GOT3 (cell line): Measurements from ENCODE around the gene ACP3.

ENCODE experiments used
- DNase-seq: peaks from one replicate; lab custom pipeline; 2025; ENCODE audit warnings: mixed read lengths; lab: John Stamatoyannopoulos, UW

The ACP3 gene

GRCh38 chr3:132318451-132318850 is 1.2 kb downstream of the ACP3 start:
- no peak for DNase-seq

DNA sequence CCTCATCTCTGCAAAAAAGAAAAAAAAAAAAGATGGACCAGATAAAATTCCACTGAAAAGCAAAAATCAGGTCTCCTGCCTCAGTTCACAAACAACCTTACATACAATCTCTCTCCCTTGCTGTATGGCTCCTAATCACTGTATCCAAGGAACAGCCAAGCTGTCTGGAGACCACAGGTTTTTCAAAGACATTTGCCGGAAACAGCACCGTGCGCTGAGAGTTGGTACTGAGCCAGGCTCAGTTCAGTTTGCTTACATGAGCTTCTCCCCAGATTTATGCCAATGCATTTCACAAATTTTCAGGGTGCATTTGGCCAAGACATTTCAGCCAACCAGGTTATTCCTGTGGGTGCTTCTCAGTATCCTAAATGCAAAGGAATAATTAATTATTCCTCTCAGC is 4.1 kb downstream of the ACP3 start:
- no peak for DNase-seq

DNA sequence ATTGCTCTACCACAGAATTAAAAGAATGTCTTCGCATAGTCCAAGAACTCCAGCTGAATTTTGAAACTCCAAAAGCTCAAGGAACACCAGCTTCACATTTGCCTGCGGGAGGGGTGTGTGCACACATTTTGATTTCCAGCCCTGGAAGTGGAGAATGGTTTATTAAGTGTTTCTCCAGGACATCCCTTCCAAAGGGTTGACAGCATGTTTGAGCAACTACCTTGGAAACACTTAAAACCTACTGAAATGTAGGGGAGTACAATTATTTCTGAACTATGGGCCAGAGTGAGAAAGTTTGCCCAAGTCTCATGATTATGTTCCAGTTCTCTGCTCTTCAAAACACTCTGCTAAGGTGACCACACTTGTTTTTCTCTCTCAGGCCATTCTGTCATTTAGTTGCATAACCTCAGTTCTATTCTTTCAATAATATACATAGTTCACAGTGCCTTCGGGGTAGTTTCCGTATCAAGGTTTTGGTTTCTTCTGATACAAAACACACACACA is 7.9 kb downstream of the ACP3 start:
- DNase-seq, result no peak

GRCh38 chr3:132325634-132326033 is 8.4 kb downstream of the ACP3 start:
- DNase-seq, result no peak

- no peak for DNase-seq
Observed at GRCh38 chr3:132326251-132326650, 9.0 kb downstream of the ACP3 start.

DNA sequence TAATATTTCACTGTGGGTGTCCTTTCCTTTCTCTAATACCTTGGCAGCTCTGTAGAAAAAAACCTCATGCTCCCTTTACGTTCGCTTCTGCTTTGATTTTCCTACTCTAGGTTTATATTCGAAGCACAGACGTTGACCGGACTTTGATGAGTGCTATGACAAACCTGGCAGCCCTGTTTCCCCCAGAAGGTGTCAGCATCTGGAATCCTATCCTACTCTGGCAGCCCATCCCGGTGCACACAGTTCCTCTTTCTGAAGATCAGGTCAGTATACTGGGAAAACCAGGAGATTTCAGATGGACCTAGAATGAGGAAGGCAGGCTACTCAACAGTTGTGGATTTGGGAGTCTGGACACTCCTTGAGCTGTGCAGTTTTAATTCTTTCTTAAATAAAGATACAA is 14.9 kb downstream of the ACP3 start:
- DNase-seq, result no peak

GRCh38 chr3:132332508-132332907 is 15.3 kb downstream of the ACP3 start:
- no peak for DNase-seq

GRCh38 chr3:132341746-132342145 is 24.5 kb downstream of the ACP3 start:
- DNase-seq, result no peak

DNA sequence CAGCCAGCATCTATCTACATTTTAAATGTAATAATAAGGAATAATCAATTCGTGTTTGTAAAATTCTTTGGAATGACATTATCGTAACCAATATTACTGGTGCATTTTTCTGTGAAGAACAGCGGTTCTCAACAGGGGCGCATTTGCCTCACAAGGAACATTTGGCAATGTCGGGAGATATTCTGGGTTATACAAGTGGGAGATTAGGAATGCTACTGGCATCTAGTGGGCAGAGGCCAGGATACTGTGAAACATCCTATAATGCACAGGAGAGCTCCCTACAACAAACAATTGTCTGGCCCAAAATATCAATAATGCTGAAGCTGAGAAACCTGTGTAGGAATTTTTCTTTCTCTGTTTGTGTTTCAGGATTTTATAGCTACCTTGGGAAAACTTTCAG is 25.0 kb downstream of the ACP3 start:
- DNase-seq, result no peak

- DNase-seq, result no peak
Observed at GRCh38 chr3:132342610-132343009, 25.4 kb downstream of the ACP3 start.

GRCh38 chr3:132343018-132343612 is 25.9 kb downstream of the ACP3 start:
- no peak for DNase-seq

GRCh38 chr3:132344666-132345280 is 27.6 kb downstream of the ACP3 start:
- DNase-seq, result no peak

DNA sequence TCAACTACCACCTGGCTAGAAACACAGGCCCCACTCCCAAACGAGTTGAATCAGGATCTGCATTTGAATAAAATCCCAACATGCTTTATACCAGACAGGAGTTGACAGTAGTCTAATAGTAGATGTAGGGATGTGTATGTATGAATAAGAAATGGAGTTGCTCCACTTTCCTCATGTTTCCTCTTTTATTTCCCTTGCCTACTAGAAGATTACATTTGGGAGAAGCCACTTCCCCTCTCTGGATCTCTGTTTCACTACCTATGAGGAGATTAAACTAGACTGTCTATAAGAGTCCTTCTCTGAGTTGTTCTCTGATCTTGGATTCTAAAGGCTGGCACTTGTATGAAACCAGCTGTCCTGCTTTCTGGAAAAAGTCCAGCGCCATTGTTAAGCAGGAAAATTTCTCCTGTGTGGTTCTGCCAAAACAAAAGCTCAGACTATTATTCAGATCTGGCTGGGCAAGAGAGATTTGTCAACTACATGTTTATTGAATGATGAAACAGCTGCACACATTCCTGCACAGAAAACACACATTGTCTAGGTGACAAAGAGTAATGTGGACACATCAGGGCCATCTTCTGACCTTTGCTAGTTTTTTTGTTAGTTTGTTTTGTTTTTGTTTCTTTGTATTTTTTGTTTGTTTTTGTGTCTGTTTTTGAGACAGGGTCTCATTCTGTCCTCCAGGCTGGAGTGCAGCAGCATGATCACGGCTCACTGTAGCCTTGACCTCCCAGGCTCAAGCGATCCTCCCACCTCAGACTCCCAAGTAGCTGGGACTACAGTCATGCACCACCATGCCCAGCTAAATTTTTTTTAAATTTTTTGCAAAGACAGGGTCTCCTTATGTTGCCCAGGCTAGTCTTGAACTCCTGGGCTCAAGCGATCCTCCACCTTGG is 29.9 kb downstream of the ACP3 start:
- DNase-seq, result no peak

- no peak for DNase-seq
Observed at GRCh38 chr3:132347811-132348210, 30.6 kb downstream of the ACP3 start.

DNA sequence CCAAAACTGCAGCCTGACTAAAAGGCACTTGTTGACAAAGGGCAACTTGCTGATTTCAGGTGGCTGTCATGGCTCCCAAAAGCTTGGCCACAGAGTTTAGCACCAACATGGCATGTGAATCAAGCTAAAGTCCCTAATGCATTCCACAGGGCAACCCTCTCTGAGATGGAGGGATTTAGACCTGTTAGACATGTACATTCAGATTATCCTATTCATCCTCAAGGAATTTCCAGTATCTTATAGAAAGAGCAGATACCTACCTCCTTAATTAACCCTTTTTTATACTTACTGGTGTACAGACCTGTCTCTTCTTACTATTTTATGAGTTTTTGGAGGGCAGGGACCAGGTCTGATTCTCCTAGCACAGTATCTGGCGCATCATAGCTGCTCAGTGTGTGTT is 31.3 kb downstream of the ACP3 start:
- DNase-seq, result no peak

DNA sequence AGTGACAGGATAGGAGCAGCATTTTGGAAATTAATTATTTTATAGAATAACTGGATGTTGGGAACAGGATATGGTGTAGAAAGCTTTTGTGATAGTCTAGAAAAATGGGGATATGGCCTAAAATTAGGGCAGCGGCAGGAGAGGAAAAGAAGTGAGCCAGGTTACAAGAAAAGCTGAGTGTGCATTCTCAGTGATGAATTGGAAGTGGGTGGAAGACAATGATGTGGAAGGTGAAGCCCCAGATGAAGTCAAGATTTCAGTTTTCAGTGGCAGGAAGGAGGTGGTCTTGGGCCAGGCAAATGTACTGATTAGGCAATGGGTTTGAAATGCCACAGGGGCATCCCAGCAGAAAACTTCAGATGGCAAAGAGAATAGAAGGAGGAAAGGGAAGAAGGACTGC is 33.6 kb downstream of the ACP3 start:
- no peak for DNase-seq

GRCh38 chr3:132351222-132351806 is 34.1 kb downstream of the ACP3 start:
- DNase-seq, result no peak

GRCh38 chr3:132352556-132353143 is 35.4 kb downstream of the ACP3 start:
- DNase-seq, result no peak

- DNase-seq, result no peak
Observed at GRCh38 chr3:132354916-132355702, 37.9 kb downstream of the ACP3 start.

GRCh38 chr3:132356568-132356967 is 39.4 kb downstream of the ACP3 start:
- no peak for DNase-seq

DNA sequence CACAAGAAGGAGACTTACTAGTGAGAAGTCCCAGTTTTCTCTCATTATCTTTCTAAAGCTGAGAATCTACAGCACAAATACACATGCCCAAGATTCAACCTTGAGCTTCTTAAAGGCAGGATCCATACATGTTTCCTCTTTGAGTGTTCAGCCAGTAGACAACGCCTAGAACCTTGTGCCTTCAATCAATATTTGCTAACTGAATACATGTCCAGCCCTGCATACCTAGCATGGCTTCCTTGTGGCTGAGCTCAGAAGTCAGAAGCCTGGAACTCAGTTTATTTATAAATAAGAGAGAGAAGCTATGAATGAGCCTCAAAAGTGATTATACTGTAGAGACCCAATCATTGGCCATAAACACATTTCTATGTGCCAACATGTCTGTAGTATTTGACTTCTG is 43.5 kb downstream of the ACP3 start:
- DNase-seq, result no peak
